HepG2 (cell line): ENCODE measurements around the gene GCH1. TPM values are rescaled to one million over a fixed set of nuclear protein-coding genes. Genes with fewer than 3 reads are reported as not detected.

Experiments
- AKAP8 ChIP-seq: sonication (generic); formaldehyde crosslinking; IDR thresholded peaks from 2 replicates; pipeline ENCODE4 v1.5.1; 2020; ENCODE audit warnings: mild to moderate bottlenecking, missing genetic modification reagents
- ATF6 ChIP-seq: sonication (generic); formaldehyde crosslinking; conservative IDR thresholded peaks from 2 replicates; pipeline ENCODE4 v1.4.0; 2020; ENCODE audit warnings: missing genetic modification reagents
- ATF7-NPFF ChIP-seq: sonication (generic); formaldehyde crosslinking; IDR thresholded peaks from 2 replicates; pipeline ENCODE4 v1.8.1; 2023; ENCODE audit warnings: mild to moderate bottlenecking, low read depth, missing genetic modification reagents, moderate library complexity
- CEBPB ChIP-seq: IDR thresholded peaks from 2 replicates; pipeline ENCODE4 v1.6.1; 2011; ENCODE audit warnings: low read depth, low read length, improper control_type of control experiment, borderline replicate concordance
- ISX ChIP-seq: sonication (generic); formaldehyde crosslinking; conservative IDR thresholded peaks from 2 replicates; pipeline ENCODE4 v1.5.0; 2020; ENCODE audit warnings: missing genetic modification reagents
- KDM3A ChIP-seq: IDR thresholded peaks from 2 replicates; pipeline ENCODE4 v1.6.1; 2018; ENCODE audit warnings: low read depth, missing compliant biosample characterization
- NCOA5 ChIP-seq: sonication (generic); formaldehyde crosslinking; IDR thresholded peaks from 2 replicates; pipeline ENCODE4 v1.4.0; 2020; ENCODE audit warnings: missing genetic modification reagents
- NFYB ChIP-seq: sonication (generic); formaldehyde crosslinking; IDR thresholded peaks from 2 replicates; pipeline ENCODE4 v1.4.0; 2020; ENCODE audit warnings: missing genetic modification reagents
- PHF5A ChIP-seq: IDR thresholded peaks from one replicate; pipeline ENCODE4 v1.6.1; 2018; ENCODE audit warnings: low read depth, missing genetic modification reagents; ENCODE audit not compliant: unreplicated experiment
- REL ChIP-seq: sonication (generic); formaldehyde crosslinking; conservative IDR thresholded peaks from 2 replicates; pipeline ENCODE4 v1.8.0; 2022; ENCODE audit warnings: mild to moderate bottlenecking, missing genetic modification reagents, moderate library complexity
- RFXANK ChIP-seq: IDR thresholded peaks from 2 replicates; pipeline ENCODE4 v1.6.1; 2016
- SMAD1 ChIP-seq: sonication (generic); formaldehyde crosslinking; IDR thresholded peaks from 2 replicates; pipeline ENCODE4 v1.4.0; 2020; ENCODE audit warnings: missing genetic modification reagents, low read depth, mild to moderate bottlenecking, borderline replicate concordance
- SPEN ChIP-seq: sonication (generic); formaldehyde crosslinking; IDR thresholded peaks from 2 replicates; pipeline ENCODE4 v1.5.1; 2020; ENCODE audit warnings: low read depth, mild to moderate bottlenecking, missing genetic modification reagents
- ZNF225 ChIP-seq: sonication (generic); formaldehyde crosslinking; IDR thresholded peaks from 2 replicates; pipeline ENCODE4 v1.4.0; 2020; ENCODE audit warnings: mild to moderate bottlenecking, missing genetic modification reagents
- ZNF329 ChIP-seq: sonication (generic); formaldehyde crosslinking; IDR thresholded peaks from 2 replicates; pipeline ENCODE4 v1.9.0; 2021; ENCODE audit warnings: low read depth, mild to moderate bottlenecking, missing genetic modification reagents
- ZNF382 ChIP-seq: sonication (generic); formaldehyde crosslinking; IDR thresholded peaks from 2 replicates; pipeline ENCODE4 v1.5.0; 2020; ENCODE audit warnings: missing genetic modification reagents, mild to moderate bottlenecking, borderline replicate concordance
- ZNF430 ChIP-seq: sonication (generic); formaldehyde crosslinking; IDR thresholded peaks from 2 replicates; pipeline ENCODE4 v1.9.0; 2021; ENCODE audit warnings: mild to moderate bottlenecking, missing genetic modification reagents
- ZNF44 ChIP-seq: sonication (generic); formaldehyde crosslinking; IDR thresholded peaks from 2 replicates; pipeline ENCODE4 v1.5.1; 2020; ENCODE audit warnings: mild to moderate bottlenecking, missing genetic modification reagents
- ZNF501 ChIP-seq: sonication (generic); formaldehyde crosslinking; IDR thresholded peaks from 2 replicates; pipeline ENCODE4 v1.5.1; 2020; ENCODE audit warnings: mild to moderate bottlenecking, moderate library complexity, missing genetic modification reagents
- ZNF580 ChIP-seq: IDR thresholded peaks from 2 replicates; pipeline ENCODE4 v1.6.1; 2016; ENCODE audit warnings: low read depth, borderline replicate concordance
- ZNF777 ChIP-seq: sonication (generic); formaldehyde crosslinking; IDR thresholded peaks from 2 replicates; pipeline ENCODE4 v1.4.0; 2020; ENCODE audit warnings: missing genetic modification reagents
- ZNF839 ChIP-seq: sonication (generic); formaldehyde crosslinking; IDR thresholded peaks from 2 replicates; pipeline ENCODE4 v1.4.0; 2020; ENCODE audit warnings: missing genetic modification reagents, mild to moderate bottlenecking, borderline replicate concordance
- polyA plus RNA-seq, 8 experiments: library from polyadenylated mRNA; depleted of rRNA in 3 of 8; stranded (reverse) in 7 of 8; unstranded in 1 of 8; fragments of >200 nt; fragmentation: Illumina TruSeq in 4 of 8; extraction: Trizol in 4 of 8; gene quantifications; 2 replicates each; pipeline versions ENCODE4 v1.2.1 to v1.2.3, GENCODE V29; 2011 to 2016; ENCODE audit warnings: low read depth in 4 of 8, missing spikeins in 1 of 8, mixed read lengths in 1 of 8; ENCODE audit not compliant: insufficient read depth in 1 of 8
- total RNA-seq, 5 experiments: library from RNA; depleted of rRNA; stranded (reverse); fragments of >200 nt; fragmentation: Illumina TruSeq; extraction: Trizol; gene quantifications; 2 replicates each; pipeline ENCODE4 v1.2.3, GENCODE V29; 2016; ENCODE audit warnings: low read depth in 1 of 5
- TF ChIP-seq, protein P1 (sequence below): sonication (generic); formaldehyde crosslinking; conservative IDR thresholded peaks from 2 replicates; pipeline ENCODE4 v1.4.0; 2020; ENCODE audit warnings: missing genetic modification reagents
- TF ChIP-seq, protein P2 (sequence below): IDR thresholded peaks from 2 replicates; pipeline ENCODE4 v1.6.1; 2016; ENCODE audit warnings: low read depth, control low read depth
- TF ChIP-seq, protein P3 (sequence below): sonication (generic); formaldehyde crosslinking; IDR thresholded peaks from 2 replicates; pipeline ENCODE4 v1.5.1; 2020; ENCODE audit warnings: missing genetic modification reagents, mild to moderate bottlenecking, borderline replicate concordance

Gene GCH1
- total and polyA plus RNA-seq, 2 of the 13 experiments (the other 11 are each of a cell fraction or from before 2014, with no cell fraction given): 15.0 to 25.2 TPM

DNA sequence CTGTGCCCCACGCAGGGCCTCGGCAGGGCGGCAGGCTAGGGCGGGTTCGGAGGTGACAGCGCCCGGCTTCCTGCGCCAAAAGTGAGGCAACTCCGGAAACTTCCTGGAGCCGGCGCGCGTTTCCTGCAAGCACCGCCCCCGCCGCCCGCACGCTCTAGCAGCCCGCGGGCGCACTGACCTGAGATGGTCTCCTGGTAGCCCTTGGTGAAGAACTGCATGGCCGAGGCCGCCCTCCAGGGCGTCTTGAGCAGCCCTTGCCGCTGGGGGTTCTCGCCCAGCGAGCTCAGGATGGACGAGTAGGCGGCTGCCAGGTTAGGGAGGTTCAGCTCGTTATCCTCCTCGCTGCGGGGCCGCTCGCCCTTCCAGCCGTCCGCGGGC lies 494 bp downstream of the GCH1 start (continued):
- TF ChIP-seq ZNF501 (CRISPR knock-in tag) (no peak), RFXANK (CRISPR knock-in tag) (no peak), NCOA5 (CRISPR knock-in tag) (no peak), KDM3A (CRISPR knock-in tag) (0 out of 2 replicates have a peak, but pooled peaks have one; percentile 36), ZNF329 (no peak), ZNF382 (CRISPR knock-in tag) (no peak), ZNF44 (CRISPR knock-in tag) (no peak), ZNF580 (0 out of 2 replicates have a peak, but pooled peaks have one; percentile 21), ZNF839 (no peak; the same call in 1 of the 2 replicates), SPEN (CRISPR knock-in tag) (no peak), AKAP8 (no peak), SMAD1 (no peak), NFYB (CRISPR knock-in tag) (no peak), REL (CRISPR knock-in tag) (no peak), ISX (CRISPR knock-in tag) (no peak), ZNF225 (no peak), ATF6 (CRISPR knock-in tag) (no peak), CEBPB (peak; percentile 78; the same call in 1 of the 2 replicates), ATF7-NPFF (no peak), PHF5A (CRISPR knock-in tag) (no peak), ZNF430 (CRISPR knock-in tag) (no peak; the same call in 1 of the 2 replicates), ZNF777 (no peak)
- TF ChIP-seq, protein P1, sequence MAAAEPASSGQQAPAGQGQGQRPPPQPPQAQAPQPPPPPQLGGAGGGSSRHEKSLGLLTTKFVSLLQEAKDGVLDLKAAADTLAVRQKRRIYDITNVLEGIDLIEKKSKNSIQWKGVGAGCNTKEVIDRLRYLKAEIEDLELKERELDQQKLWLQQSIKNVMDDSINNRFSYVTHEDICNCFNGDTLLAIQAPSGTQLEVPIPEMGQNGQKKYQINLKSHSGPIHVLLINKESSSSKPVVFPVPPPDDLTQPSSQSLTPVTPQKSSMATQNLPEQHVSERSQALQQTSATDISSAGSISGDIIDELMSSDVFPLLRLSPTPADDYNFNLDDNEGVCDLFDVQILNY (CRISPR knock-in tag): no peak
- TF ChIP-seq, protein P2, sequence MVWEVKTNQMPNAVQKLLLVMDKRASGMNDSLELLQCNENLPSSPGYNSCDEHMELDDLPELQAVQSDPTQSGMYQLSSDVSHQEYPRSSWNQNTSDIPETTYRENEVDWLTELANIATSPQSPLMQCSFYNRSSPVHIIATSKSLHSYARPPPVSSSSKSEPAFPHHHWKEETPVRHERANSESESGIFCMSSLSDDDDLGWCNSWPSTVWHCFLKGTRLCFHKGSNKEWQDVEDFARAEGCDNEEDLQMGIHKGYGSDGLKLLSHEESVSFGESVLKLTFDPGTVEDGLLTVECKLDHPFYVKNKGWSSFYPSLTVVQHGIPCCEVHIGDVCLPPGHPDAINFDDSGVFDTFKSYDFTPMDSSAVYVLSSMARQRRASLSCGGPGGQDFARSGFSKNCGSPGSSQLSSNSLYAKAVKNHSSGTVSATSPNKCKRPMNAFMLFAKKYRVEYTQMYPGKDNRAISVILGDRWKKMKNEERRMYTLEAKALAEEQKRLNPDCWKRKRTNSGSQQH (CRISPR knock-in tag): 0 out of 2 replicates have a peak, but pooled peaks have one; percentile 44
- TF ChIP-seq, protein P3, sequence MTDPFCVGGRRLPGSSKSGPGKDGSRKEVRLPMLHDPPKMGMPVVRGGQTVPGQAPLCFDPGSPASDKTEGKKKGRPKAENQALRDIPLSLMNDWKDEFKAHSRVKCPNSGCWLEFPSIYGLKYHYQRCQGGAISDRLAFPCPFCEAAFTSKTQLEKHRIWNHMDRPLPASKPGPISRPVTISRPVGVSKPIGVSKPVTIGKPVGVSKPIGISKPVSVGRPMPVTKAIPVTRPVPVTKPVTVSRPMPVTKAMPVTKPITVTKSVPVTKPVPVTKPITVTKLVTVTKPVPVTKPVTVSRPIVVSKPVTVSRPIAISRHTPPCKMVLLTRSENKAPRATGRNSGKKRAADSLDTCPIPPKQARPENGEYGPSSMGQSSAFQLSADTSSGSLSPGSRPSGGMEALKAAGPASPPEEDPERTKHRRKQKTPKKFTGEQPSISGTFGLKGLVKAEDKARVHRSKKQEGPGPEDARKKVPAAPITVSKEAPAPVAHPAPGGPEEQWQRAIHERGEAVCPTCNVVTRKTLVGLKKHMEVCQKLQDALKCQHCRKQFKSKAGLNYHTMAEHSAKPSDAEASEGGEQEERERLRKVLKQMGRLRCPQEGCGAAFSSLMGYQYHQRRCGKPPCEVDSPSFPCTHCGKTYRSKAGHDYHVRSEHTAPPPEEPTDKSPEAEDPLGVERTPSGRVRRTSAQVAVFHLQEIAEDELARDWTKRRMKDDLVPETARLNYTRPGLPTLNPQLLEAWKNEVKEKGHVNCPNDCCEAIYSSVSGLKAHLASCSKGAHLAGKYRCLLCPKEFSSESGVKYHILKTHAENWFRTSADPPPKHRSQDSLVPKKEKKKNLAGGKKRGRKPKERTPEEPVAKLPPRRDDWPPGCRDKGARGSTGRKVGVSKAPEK: no peak
